Stomach (tissue), 9 donors: ENCODE data around the gene NATD1. TPM values are rescaled to one million over a fixed set of nuclear protein-coding genes. Genes with fewer than 3 reads are reported as not detected.

Experiments
- DNase-seq, 2 donors: peaks; one replicate each; pipeline versions ENCODE4 v3.0.0 to v3.0.0-alpha.2; 2013 to 2019
- H3K27ac ChIP-seq, 5 donors: fragments of 200-600 bp in 4 of 5; sonication (generic) in 4 of 5; one replicate each; pipeline ENCODE4 v1.5.1; 2013 to 2019; ENCODE audit warnings: mild to moderate bottlenecking in 1 of 5, moderate library complexity in 1 of 5
- H3K27me3 ChIP-seq, 3 donors: fragments of 200-600 bp; sonication (generic); one replicate each; pipeline ENCODE4 v1.5.1; 2017 to 2019; ENCODE audit warnings: mixed run types in 1 of 3
- H3K36me3 ChIP-seq, 4 donors: fragments of 200-600 bp; sonication (generic); 1 replicate in 3 of 4; 2 replicates in 1 of 4; pipeline ENCODE4 v1.5.1; 2016 to 2019
- H3K4me1 ChIP-seq, 4 donors: fragments of 200-600 bp; sonication (generic); one replicate each; pipeline ENCODE4 v1.5.1; 2016 to 2019
- H3K4me3 ChIP-seq, 4 donors: fragments of 200-600 bp; sonication (generic) in 3 of 4; one replicate each; pipeline ENCODE4 v1.5.1; 2016 to 2019; ENCODE audit warnings: mild to moderate bottlenecking in 1 of 4
- H3K9me3 ChIP-seq, 4 donors: fragments of 200-600 bp; sonication (generic); one replicate each; pipeline ENCODE4 v1.5.1; 2016 to 2019
- CTCF ChIP-seq, 7 experiments: fragments of 450-650 bp in 4 of 7; fragments of 200-600 bp in 3 of 7; sonication (generic) in 3 of 7; IDR thresholded peaks; one replicate each; pipeline ENCODE4 v1.5.1; 2016 to 2019; ENCODE audit warnings: antibody characterized with exemption in 7 of 7, control low read depth in 2 of 7, mild to moderate bottlenecking in 1 of 7
- EP300 ChIP-seq: sonication (generic); formaldehyde crosslinking; IDR thresholded peaks from one replicate; pipeline ENCODE4 v1.6.1; 2017; ENCODE audit warnings: antibody characterized with exemption
- POLR2A ChIP-seq, 4 donors: fragments of 450-650 bp; IDR thresholded peaks; one replicate each; pipeline ENCODE4 v1.6.1; 2016; ENCODE audit warnings: antibody characterized with exemption in 4 of 4, control low read depth in 2 of 4, mild to moderate bottlenecking in 1 of 4, moderate library complexity in 1 of 4
- POLR2AphosphoS5 ChIP-seq, 3 donors: sonication (generic); formaldehyde crosslinking; IDR thresholded peaks; one replicate each; pipeline ENCODE4 v1.6.1; 2016; ENCODE audit warnings: antibody characterized with exemption in 3 of 3
- WGBS, 5 donors: extraction: QIAGEN DNeasy Blood & Tissue Kit in 3 of 5; methylation state at CpG; one replicate each; pipeline versions ENCODE4 v1.1.5 to v1.1.7; 2013 to 2018; 5-methylcytosine and 5-hydroxymethylcytosine counted together
- intact Hi-C: fragments of 100-400 bp; cut with DNase I; formaldehyde crosslinking; loops from one replicate; pipeline ENCODE4 v1.15.1; 2023; ENCODE audit warnings: low total_unique reads
- polyA plus RNA-seq, 3 donors: library from polyadenylated mRNA; stranded (reverse); fragments of 200-250 nt; gene quantifications; one replicate each; pipeline ENCODE4 v1.2.3, GENCODE V29; 2013
- total RNA-seq, 5 donors: library from RNA; depleted of rRNA; stranded (reverse); fragments of >200 nt; gene quantifications; one replicate each; pipeline versions ENCODE4 v1.1.0 to v1.2.3, GENCODE V29; 2014 to 2016
- donor health status: healthy with polysubstance abuse.
- donor health status: Bipolar disorder and iron deficiency.
- donor health status: healthy.

The NATD1 gene
- total and polyA plus RNA-seq, 8 donors: 2.2 to 9.0 (median 4.3) TPM

GRCh38 chr17:21283482-21284318 is 30.5 kb upstream of the NATD1 start:
- Histone ChIP-seq H3K4me1 (peaks cover 39 to 74% (median 68%) of the 10 kb centered on the region in 4 donors), H3K27ac (peak overlapping the region; percentile 37 to 98 (median 98)), H3K4me3 (peak overlapping the region; percentile 82 to 96 (median 82)), H3K27me3 (no peaks in the 10 kb centered on the region), H3K36me3 (no peaks in the 10 kb centered on the region), H3K9me3 (no peaks in the 10 kb centered on the region)
- WGBS, 5 donors: 14 to 17% (median 15%) methylated on average over 42 to 49 of the region's 49 CpGs
- peak; percentile 52 to 64 for DNase-seq
- no peak for TF ChIP-seq CTCF (IDR thresholded peaks at IDR 0.05)
- TF ChIP-seq EP300: no peak
- peak in 1 of 3 donors; percentile 60 for TF ChIP-seq POLR2AphosphoS5 (IDR thresholded peaks at IDR 0.05)
- TF ChIP-seq POLR2A (IDR thresholded peaks at IDR 0.05): no peak
- intact Hi-C loops: no loop called here

GRCh38 chr17:21282850-21283249 is 29.6 kb upstream of the NATD1 start:
- Histone ChIP-seq H3K9me3 (no peaks in the 10 kb centered on the region), H3K27ac (peak overlapping the region in 4 of 5 donors; percentile 93 to 98 (median 98)), H3K4me3 (no peak overlapping the region), H3K27me3 (no peaks in the 10 kb centered on the region), H3K4me1 (peaks cover 37 to 72% (median 65%) of the 10 kb centered on the region in 4 donors), H3K36me3 (no peaks in the 10 kb centered on the region)
- WGBS, 5 donors: 80 to 88% (median 82%) methylated on average over 4 to 5 of the region's 5 CpGs
- DNase-seq: peak in 1 of 2 donors; percentile 9
- intact Hi-C loops: no loop called here
- TF ChIP-seq EP300 (no peak), POLR2A (IDR thresholded peaks at IDR 0.05) (no peak), POLR2AphosphoS5 (IDR thresholded peaks at IDR 0.05) (no peak), CTCF (IDR thresholded peaks at IDR 0.05) (no peak)

GRCh38 chr17:21282231-21282630 is 29.0 kb upstream of the NATD1 start:
- DNase-seq: peak in 1 of 2 donors; percentile 36
- Histone ChIP-seq H3K9me3 (no peaks in the 10 kb centered on the region), H3K36me3 (no peaks in the 10 kb centered on the region), H3K27me3 (no peaks in the 10 kb centered on the region), H3K4me3 (no peak overlapping the region), H3K4me1 (peaks cover 32 to 66% (median 60%) of the 10 kb centered on the region in 4 donors), H3K27ac (peak overlapping the region in 4 of 5 donors; percentile 93 to 98 (median 98))
- intact Hi-C loops: no loop called here
- TF ChIP-seq POLR2AphosphoS5 (IDR thresholded peaks at IDR 0.05): peak in 2 of 3 donors; percentile 53 to 72
- TF ChIP-seq CTCF (IDR thresholded peaks at IDR 0.05): no peak
- WGBS, 5 donors: 36 to 65% (median 45%) methylated on average over 5 of the region's 5 CpGs

GRCh38 chr17:21280081-21280518 is 26.9 kb upstream of the NATD1 start:
- Histone ChIP-seq H3K27me3 (no peaks in the 10 kb centered on the region), H3K9me3 (no peaks in the 10 kb centered on the region), H3K36me3 (no peaks in the 10 kb centered on the region), H3K27ac (peak overlapping the region in 3 of 5 donors; percentile 63 to 74 (median 68)), H3K4me1 (peaks cover 31 to 69% (median 56%) of the 10 kb centered on the region in 4 donors), H3K4me3 (no peak overlapping the region)
- intact Hi-C loops: no loop called here
- TF ChIP-seq CTCF (IDR thresholded peaks at IDR 0.05): peak in 5 of 7 experiments; percentile 94 to 98 (median 97)
- TF ChIP-seq EP300: no peak
- peak; percentile 19 to 73 (median 55) for TF ChIP-seq POLR2AphosphoS5 (IDR thresholded peaks at IDR 0.05)
- DNase-seq: peak; percentile 93
- WGBS, 5 donors: 19 to 35% (median 25%) methylated on average over 6 to 10 of the region's 10 CpGs
